Trophoblast cell (in vitro differentiated cells and primary cell): ENCODE data around the gene NFIX.

ENCODE experiments used
- DNase-seq, 2 donors: peaks; one replicate each; pipeline ENCODE4 v3.0.0-alpha.2; 2016
- H2AFZ ChIP-seq: 2 replicates; pipeline ENCODE4 v1.6.1; 2013; ENCODE audit warnings: low read length, moderate library complexity, mild to moderate bottlenecking; ENCODE audit not compliant: insufficient read depth, poor library complexity
- H2AK5ac ChIP-seq: 2 replicates; pipeline ENCODE4 v1.6.1; 2013; ENCODE audit warnings: mild to moderate bottlenecking, low read length
- H2BK120ac ChIP-seq: 2 replicates; pipeline ENCODE4 v1.6.1; 2013; ENCODE audit warnings: low read length, mild to moderate bottlenecking, moderate library complexity; ENCODE audit not compliant: insufficient read depth, poor library complexity
- H2BK12ac ChIP-seq: 2 replicates; pipeline ENCODE4 v1.6.1; 2013; ENCODE audit warnings: mild to moderate bottlenecking, low read length, moderate library complexity
- H2BK5ac ChIP-seq: 2 replicates; pipeline ENCODE4 v1.6.1; 2013; ENCODE audit warnings: low read length, low read depth, moderate library complexity, mild to moderate bottlenecking; ENCODE audit not compliant: poor library complexity
- H3K14ac ChIP-seq: 2 replicates; pipeline ENCODE4 v1.6.1; 2013; ENCODE audit warnings: mild to moderate bottlenecking, low read length
- H3K18ac ChIP-seq: 2 replicates; pipeline ENCODE4 v1.6.1; 2013; ENCODE audit warnings: mild to moderate bottlenecking, low read length
- H3K23ac ChIP-seq: 2 replicates; pipeline ENCODE4 v1.6.1; 2013; ENCODE audit warnings: low read length
- H3K27ac ChIP-seq: 2 replicates; pipeline ENCODE4 v1.5.1; 2013; ENCODE audit warnings: low read depth, mild to moderate bottlenecking, inconsistent platforms, low read length, moderate library complexity
- H3K27me3 ChIP-seq: 2 replicates; pipeline ENCODE4 v1.6.1; 2013; ENCODE audit warnings: inconsistent platforms, mild to moderate bottlenecking, low read length, moderate library complexity; ENCODE audit not compliant: insufficient read depth
- H3K36me3 ChIP-seq, 2 experiments: 1 replicate in 1 of 2; 2 replicates in 1 of 2; pipeline ENCODE4 v1.6.1; 2013; ENCODE audit warnings: low read length in 2 of 2, mild to moderate bottlenecking in 2 of 2, moderate library complexity in 1 of 2; ENCODE audit not compliant: insufficient read depth in 2 of 2, control insufficient read depth in 1 of 2
- H3K4ac ChIP-seq: 2 replicates; pipeline ENCODE4 v1.6.1; 2013; ENCODE audit warnings: low read depth, mild to moderate bottlenecking, low read length, moderate library complexity
- H3K4me1 ChIP-seq, 2 experiments: 1 replicate in 1 of 2; 2 replicates in 1 of 2; pipeline ENCODE4 v1.6.1; 2013; ENCODE audit warnings: low read length in 2 of 2, mild to moderate bottlenecking in 2 of 2, moderate library complexity in 1 of 2; ENCODE audit not compliant: insufficient read depth in 2 of 2, control insufficient read depth in 1 of 2
- H3K4me2 ChIP-seq: 2 replicates; pipeline ENCODE4 v1.6.1; 2013; ENCODE audit warnings: inconsistent platforms, mild to moderate bottlenecking, low read length, moderate library complexity
- H3K4me3 ChIP-seq: 2 replicates; pipeline ENCODE4 v1.5.1; 2013; ENCODE audit warnings: mild to moderate bottlenecking, low read depth, low read length, inconsistent platforms
- H3K79me1 ChIP-seq: one replicate; pipeline ENCODE4 v1.6.1; 2013; ENCODE audit warnings: low read length
- H3K79me2 ChIP-seq: 2 replicates; pipeline ENCODE4 v1.6.1; 2013; ENCODE audit warnings: low read length, mild to moderate bottlenecking; ENCODE audit not compliant: control insufficient read depth, insufficient read depth, poor library complexity
- H3K9ac ChIP-seq: 2 replicates; pipeline ENCODE4 v1.6.1; 2013; ENCODE audit warnings: mild to moderate bottlenecking, low read length
- H3K9me3 ChIP-seq: 2 replicates; pipeline ENCODE4 v1.6.1; 2013; ENCODE audit warnings: low read depth, mild to moderate bottlenecking, control low read depth, inconsistent platforms, low read length; ENCODE audit not compliant: insufficient read depth
- H4K12ac ChIP-seq: 2 replicates; pipeline ENCODE4 v1.6.1; 2013; ENCODE audit warnings: low read depth, mild to moderate bottlenecking, low read length, moderate library complexity
- H4K8ac ChIP-seq: 2 replicates; pipeline ENCODE4 v1.6.1; 2013; ENCODE audit warnings: low read depth, mild to moderate bottlenecking, low read length, moderate library complexity
- H4K91ac ChIP-seq: one replicate; pipeline ENCODE4 v1.6.1; 2013; ENCODE audit warnings: low read depth, mild to moderate bottlenecking, low read length, moderate library complexity
- WGBS: extraction: QIAGEN DNeasy Blood & Tissue Kit; methylation state at CpG from one replicate; pipeline ENCODE4 v1.1.7; 2013; ENCODE audit warnings: missing lambda C conversion rate; ENCODE audit not compliant: insufficient read length, insufficient coverage; ENCODE audit errors: extremely low coverage; 5-methylcytosine and 5-hydroxymethylcytosine counted together

The NFIX gene

GRCh38 chr19:13069415-13070359 lies 74.4 kb downstream of the NFIX start:
- H3K79me1 ChIP-seq, result no peaks in the 10 kb centered on the region
- H4K91ac ChIP-seq, result no peak overlapping the region
- H3K9ac ChIP-seq, result no peak overlapping the region
- no peak overlapping the region for H3K4me2 ChIP-seq
- H3K36me3 ChIP-seq, result no peaks in the 10 kb centered on the region
- H2BK120ac ChIP-seq, result no peak overlapping the region
- no peak overlapping the region for H3K4me3 ChIP-seq
- no CpG with 5 or more reads among the region's 20 CpGs for WGBS
- no peak overlapping the region for H2BK5ac ChIP-seq
- H3K4me1 ChIP-seq, result no peaks in the 10 kb centered on the region
- no peak overlapping the region for H3K23ac ChIP-seq
- H3K27me3 ChIP-seq, result peaks cover 33% of the 10 kb centered on the region
- no peak overlapping the region for H2AK5ac ChIP-seq
- H2AFZ ChIP-seq, result no peak overlapping the region
- H3K79me2 ChIP-seq, result no peaks in the 10 kb centered on the region
- no peak overlapping the region for H3K14ac ChIP-seq
- no peak overlapping the region for H2BK12ac ChIP-seq
- peaks cover 6% of the 10 kb centered on the region for H3K9me3 ChIP-seq
- no peak overlapping the region for H3K18ac ChIP-seq
- no peak for DNase-seq
- H3K4ac ChIP-seq, result no peak overlapping the region
- H4K12ac ChIP-seq, result no peak overlapping the region
- H4K8ac ChIP-seq, result no peak overlapping the region
- H3K27ac ChIP-seq, result no peak overlapping the region

- no peaks in the 10 kb centered on the region for H3K79me2 ChIP-seq
- H3K4me3 ChIP-seq, result no peak overlapping the region
- no peak for DNase-seq
- no peaks in the 10 kb centered on the region for H3K36me3 ChIP-seq
- no peak overlapping the region for H4K91ac ChIP-seq
- H3K14ac ChIP-seq, result no peak overlapping the region
- H2AK5ac ChIP-seq, result no peak overlapping the region
- no peak overlapping the region for H3K27ac ChIP-seq
- H4K12ac ChIP-seq, result no peak overlapping the region
- no CpG with 5 or more reads among the region's 32 CpGs for WGBS
- no peak overlapping the region for H3K4ac ChIP-seq
- H3K18ac ChIP-seq, result no peak overlapping the region
- no peak overlapping the region for H3K9ac ChIP-seq
- no peak overlapping the region for H4K8ac ChIP-seq
- H2BK120ac ChIP-seq, result no peak overlapping the region
- H3K9me3 ChIP-seq, result peaks cover 4% of the 10 kb centered on the region
- no peaks in the 10 kb centered on the region for H3K4me1 ChIP-seq
- H3K79me1 ChIP-seq, result no peaks in the 10 kb centered on the region
- H2BK12ac ChIP-seq, result no peak overlapping the region
- peaks cover 27% of the 10 kb centered on the region for H3K27me3 ChIP-seq
- no peak overlapping the region for H3K4me2 ChIP-seq
- H2AFZ ChIP-seq, result no peak overlapping the region
- no peak overlapping the region for H3K23ac ChIP-seq
- H2BK5ac ChIP-seq, result no peak overlapping the region
Measured at GRCh38 chr19:13070425-13071140, 75.3 kb downstream of the NFIX start.

GRCh38 chr19:13071444-13072187 lies 76.3 kb downstream of the NFIX start:
- Histone ChIP-seq H3K4me1 (no peaks in the 10 kb centered on the region), H2BK12ac (no peak overlapping the region), H3K23ac (no peak overlapping the region), H2BK5ac (no peak overlapping the region), H3K27ac (no peak overlapping the region), H3K79me2 (no peaks in the 10 kb centered on the region), H2AFZ (no peak overlapping the region), H4K91ac (no peak overlapping the region), H3K9ac (no peak overlapping the region), H3K18ac (no peak overlapping the region), H4K12ac (no peak overlapping the region), H2AK5ac (no peak overlapping the region), H3K36me3 (no peaks in the 10 kb centered on the region), H3K79me1 (no peaks in the 10 kb centered on the region), H3K27me3 (peaks cover 37% of the 10 kb centered on the region), H3K14ac (no peak overlapping the region), H3K4me3 (no peak overlapping the region), H2BK120ac (no peak overlapping the region), H4K8ac (no peak overlapping the region), H3K4me2 (no peak overlapping the region), H3K9me3 (peaks cover 4% of the 10 kb centered on the region), H3K4ac (no peak overlapping the region)
- no CpG with 5 or more reads among the region's 9 CpGs for WGBS
- DNase-seq, result no peak

GRCh38 chr19:13072188-13072908 lies 77.1 kb downstream of the NFIX start:
- H3K23ac ChIP-seq, result no peak overlapping the region
- no peaks in the 10 kb centered on the region for H3K79me2 ChIP-seq
- no peak overlapping the region for H2BK120ac ChIP-seq
- no peak for DNase-seq
- no peak overlapping the region for H2AK5ac ChIP-seq
- H3K27me3 ChIP-seq, result peaks cover 39% of the 10 kb centered on the region
- H4K8ac ChIP-seq, result no peak overlapping the region
- H3K36me3 ChIP-seq, result no peaks in the 10 kb centered on the region
- H4K12ac ChIP-seq, result no peak overlapping the region
- H3K4me2 ChIP-seq, result no peak overlapping the region
- no peak overlapping the region for H3K4me3 ChIP-seq
- peaks cover 4% of the 10 kb centered on the region for H3K9me3 ChIP-seq
- no peak overlapping the region for H3K14ac ChIP-seq
- no peak overlapping the region for H4K91ac ChIP-seq
- H3K9ac ChIP-seq, result no peak overlapping the region
- H2BK12ac ChIP-seq, result no peak overlapping the region
- no peaks in the 10 kb centered on the region for H3K4me1 ChIP-seq
- H2BK5ac ChIP-seq, result no peak overlapping the region
- no peak overlapping the region for H3K4ac ChIP-seq
- no peak overlapping the region for H3K27ac ChIP-seq
- H2AFZ ChIP-seq, result no peak overlapping the region
- H3K18ac ChIP-seq, result no peak overlapping the region
- WGBS, result no CpG with 5 or more reads among the region's 9 CpGs
- H3K79me1 ChIP-seq, result no peaks in the 10 kb centered on the region
